NCI-H82 treated with DMSO at 0.1 percent for 48 hours (cell line): ENCODE results near the gene AP1G1.
"Not testable (repeated sequence)": the region's sequence is repeated elsewhere in the genome, so short reads cannot be mapped to it uniquely, and the experiment has no call there.

Experiments used
- DNase-seq: peaks from one replicate; lab custom pipeline; 2025; ENCODE audit not compliant: unreplicated experiment; lab: John Stamatoyannopoulos, UW

AP1G1 gene

GRCh38 chr16:71808593-71809459 is at the start of gene AP1G1:
AP1G1 (minus strand) TSS chr16:71808834; CDS start chr16:71789479, 19,355 bp downstream.
- DNase-seq, result peak; percentile 82

DNA sequence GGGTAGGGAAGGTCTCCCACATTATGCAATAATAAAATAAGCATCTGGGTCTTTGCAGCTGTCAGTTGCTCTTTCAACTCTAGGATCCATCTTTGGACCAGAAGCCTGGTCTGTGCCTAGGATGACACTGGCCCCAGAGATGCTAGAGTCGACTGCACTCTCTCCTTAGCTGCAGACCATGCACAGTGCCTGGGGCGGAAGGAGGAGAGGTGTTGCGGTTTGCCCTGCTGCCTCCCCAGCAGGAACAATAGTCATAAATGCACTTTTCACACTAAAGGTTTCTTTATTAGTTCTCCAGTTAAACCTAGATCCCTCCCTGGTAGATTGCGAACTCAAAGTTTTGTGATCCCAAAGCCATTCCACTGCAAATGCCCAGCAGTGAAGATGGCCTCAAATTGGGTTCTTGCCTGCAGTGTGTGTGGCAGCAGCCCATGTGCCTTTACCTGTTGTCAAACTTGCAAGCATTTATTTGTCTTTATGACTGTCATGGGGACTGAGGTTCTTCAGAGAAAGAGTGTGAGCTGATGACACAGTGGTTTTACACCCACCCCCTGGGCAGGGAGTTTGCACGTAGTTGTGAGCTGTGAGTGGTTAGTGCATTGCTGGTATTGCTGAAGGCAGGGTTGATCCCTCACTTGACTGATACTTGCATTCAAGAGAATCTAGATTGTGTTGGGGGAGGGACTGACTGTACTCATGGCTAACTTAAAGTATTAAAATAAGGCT is 47.5 kb upstream of the AP1G1 start:
- DNase-seq, result no peak

- no peak for DNase-seq
Observed at GRCh38 chr16:71854369-71854948, 45.8 kb upstream of the AP1G1 start.

- no peak for DNase-seq
Observed at GRCh38 chr16:71853413-71853812, 44.8 kb upstream of the AP1G1 start.

DNA sequence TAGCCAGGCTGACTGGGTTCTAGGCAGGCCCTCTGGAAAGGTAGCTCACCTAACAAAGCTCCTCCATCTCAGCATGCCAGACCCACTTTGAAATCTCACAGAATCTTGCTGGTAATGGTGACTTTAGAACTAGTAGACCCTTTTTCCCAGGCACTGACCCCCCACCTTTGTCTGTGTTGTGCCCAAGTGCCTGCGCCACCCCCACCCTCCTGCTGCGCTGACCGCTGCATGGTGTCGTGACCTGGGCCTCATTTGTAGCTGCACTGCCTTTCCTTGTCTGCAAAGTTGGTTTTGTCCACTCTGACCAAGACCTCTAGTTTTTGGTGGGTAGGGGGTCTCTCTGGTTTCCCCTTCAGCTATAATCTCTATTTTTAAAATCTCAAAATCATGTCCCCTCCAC is 43.9 kb upstream of the AP1G1 start:
- DNase-seq, result no peak

- no peak for DNase-seq
Observed at GRCh38 chr16:71852158-71852557, 43.5 kb upstream of the AP1G1 start.

- no peak for DNase-seq
Observed at GRCh38 chr16:71851746-71852145, 43.1 kb upstream of the AP1G1 start.

DNA sequence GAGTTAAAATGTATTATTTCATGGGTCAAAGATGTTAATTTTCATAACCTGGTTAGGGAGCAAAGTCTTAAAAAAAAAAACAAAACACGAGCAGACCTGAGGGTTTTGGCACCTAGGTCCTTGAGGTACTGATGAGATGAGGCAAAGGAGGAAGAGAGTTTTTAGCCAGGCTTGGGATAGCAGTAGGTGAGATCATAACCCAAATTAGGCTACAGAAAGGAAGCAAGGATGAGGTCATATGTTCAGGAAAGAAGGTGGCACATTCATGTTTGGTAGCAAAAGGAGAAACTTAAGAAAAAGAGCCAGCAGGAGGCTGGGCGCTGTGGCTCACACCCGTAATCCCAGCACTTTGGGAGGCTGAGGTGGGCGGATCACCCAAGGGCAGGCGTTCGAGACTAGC is 40.0 kb upstream of the AP1G1 start:
- DNase-seq, result no peak

- DNase-seq, result no peak
Observed at GRCh38 chr16:71847096-71847495, 38.5 kb upstream of the AP1G1 start.

GRCh38 chr16:71846431-71846830 is 37.8 kb upstream of the AP1G1 start:
- DNase-seq, result no peak

GRCh38 chr16:71845639-71846430 is 37.2 kb upstream of the AP1G1 start, which contains the start of gene ATXN1L:
ATXN1L (plus strand) TSS chr16:71845976; CDS start chr16:71849741, 3,765 bp downstream.
- DNase-seq, result peak; percentile 43

DNA sequence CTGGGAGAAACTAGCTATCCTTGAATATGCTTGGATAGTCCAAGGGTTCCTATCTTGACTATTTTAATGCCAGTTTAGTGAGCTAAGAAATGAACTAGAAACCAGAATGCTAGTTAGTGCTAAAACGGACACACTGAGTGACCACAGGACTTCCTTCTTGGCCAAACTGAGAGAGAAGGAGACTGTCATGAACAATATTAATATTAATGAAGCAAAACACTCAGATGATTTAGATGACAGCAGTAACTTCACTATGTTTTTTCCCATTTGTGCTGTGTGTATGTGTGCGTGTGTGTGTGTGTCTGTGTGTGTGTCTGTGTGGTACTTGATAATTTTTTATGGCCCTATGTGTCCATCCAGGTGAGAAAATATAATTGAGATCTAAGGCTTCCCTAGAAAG is 34.9 kb upstream of the AP1G1 start:
- DNase-seq, result no peak

GRCh38 chr16:71840052-71840451 is 31.4 kb upstream of the AP1G1 start:
- DNase-seq, result no peak

DNA sequence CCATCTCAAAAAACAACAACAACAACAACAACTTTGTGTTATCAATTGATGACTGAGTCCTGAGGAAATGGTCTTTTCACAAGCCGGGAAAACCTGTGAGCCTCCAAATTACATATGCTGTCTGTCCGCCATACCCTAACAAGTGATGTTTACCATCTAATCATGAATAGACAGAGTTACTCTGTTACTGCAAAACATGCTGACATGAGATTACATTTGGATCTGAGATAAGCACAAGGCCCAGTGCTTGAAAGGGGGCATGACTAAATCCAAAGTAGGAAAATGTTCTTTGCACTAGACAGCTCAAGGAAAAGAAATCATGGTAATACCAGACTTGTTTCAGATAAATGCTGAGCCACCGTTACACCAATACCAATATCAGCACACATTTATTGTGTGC is 28.5 kb upstream of the AP1G1 start:
- no peak for DNase-seq

DNA sequence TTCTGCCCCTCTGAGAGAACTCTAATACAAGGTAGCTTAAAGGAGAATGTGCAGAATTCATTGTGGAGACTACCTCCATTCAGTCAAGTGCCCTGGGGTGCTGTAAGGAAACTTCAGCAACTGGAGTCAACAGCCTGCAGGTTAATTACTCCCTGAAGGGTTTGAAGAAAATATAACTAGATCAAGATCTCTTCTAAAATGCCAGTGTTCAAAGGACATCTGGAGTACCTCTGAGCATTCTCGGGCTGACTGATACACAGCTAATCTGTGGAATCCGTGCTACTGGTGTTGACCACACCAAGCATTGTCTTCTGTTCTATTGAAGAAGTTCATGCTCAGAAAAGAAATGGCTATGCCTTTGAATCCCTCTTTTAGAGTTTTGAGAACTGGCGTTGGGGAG is 25.7 kb upstream of the AP1G1 start:
- DNase-seq, result no peak

- not testable (repeated sequence) for DNase-seq
Observed at GRCh38 chr16:71832112-71832511, 23.5 kb upstream of the AP1G1 start.

- not testable (repeated sequence) for DNase-seq
Observed at GRCh38 chr16:71831698-71832097, 23.1 kb upstream of the AP1G1 start.

DNA sequence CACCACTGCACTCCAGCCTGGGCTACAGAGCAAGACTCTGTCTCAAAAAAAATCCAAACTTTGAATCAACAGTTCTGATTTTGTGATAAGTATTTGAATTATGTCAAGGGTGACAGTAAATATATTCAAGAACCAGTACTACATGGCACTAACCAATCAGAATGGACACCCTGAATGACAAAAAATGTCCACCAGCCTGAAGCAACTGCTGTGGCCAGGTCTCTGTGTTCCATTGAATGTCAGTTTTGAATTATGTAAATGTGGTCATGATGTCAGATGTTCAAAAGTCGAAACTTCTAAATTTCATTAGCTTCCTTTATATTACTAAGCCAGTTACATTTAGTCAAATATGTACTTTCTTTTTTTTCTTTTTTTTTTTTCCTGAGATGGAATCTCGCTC is 21.7 kb upstream of the AP1G1 start:
- DNase-seq, result no peak

DNA sequence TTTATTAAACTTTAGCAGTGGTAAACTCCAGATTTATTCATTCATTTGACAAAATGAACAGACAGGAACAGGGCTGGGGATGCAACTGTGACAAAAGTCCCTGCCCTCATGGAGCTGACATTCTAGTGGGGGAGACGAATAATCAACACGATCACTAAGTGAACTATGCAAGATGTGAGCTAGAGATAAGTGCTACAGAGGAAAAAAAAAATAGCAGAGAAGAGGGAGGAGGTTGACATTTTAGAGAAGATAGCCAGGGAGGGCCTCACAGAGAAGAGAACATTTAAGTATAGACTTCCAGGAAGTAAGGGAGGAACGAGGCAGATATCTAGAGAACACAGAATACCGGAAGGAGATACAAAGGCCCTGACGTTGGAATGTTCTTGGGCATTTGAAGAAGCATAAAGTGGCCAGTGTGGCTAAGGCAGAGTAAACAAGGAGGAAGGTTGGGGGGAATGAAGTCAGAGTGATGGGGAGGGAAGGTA is 17.9 kb upstream of the AP1G1 start:
- no peak for DNase-seq

DNA sequence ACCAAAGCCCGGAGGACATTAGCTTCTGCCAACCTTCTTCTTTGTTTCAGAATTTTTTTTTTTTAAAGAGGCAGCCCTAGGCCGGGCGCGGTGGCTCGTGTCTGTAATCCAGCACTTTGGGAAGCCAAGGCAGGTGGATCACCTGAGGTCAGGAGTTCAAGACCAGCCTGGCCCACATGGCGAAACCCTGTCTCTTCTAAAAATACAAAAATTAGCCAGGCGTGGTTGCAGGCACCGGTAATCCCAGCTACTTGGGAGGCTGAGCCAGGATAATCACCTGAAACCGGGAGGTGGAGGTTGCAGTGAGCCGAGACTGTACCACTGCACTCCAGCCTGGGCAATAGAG is 8.5 kb upstream of the AP1G1 start:
- not testable (repeated sequence) for DNase-seq

- no peak for DNase-seq
Observed at GRCh38 chr16:71811261-71811803, 2.7 kb upstream of the AP1G1 start.
